CD4-positive, alpha-beta T cell (primary cell): ENCODE results near the gene RAP1GAP2. TPM values are rescaled to one million over a fixed set of nuclear protein-coding genes. Genes with fewer than 3 reads are reported as not detected.

Source experiments
- ATAC-seq: fragments of 200-7000 bp; cut with Tn5 transposase; one replicate; pipeline ENCODE4 v1.10.0; 2022; ENCODE audit warnings: mild to moderate bottlenecking; ENCODE audit not compliant: poor library complexity
- CTCF ChIA-PET: fragments of 350-600 bp; sonication (Branson Sonifier 250); formaldehyde crosslinking; loops from one replicate; lab custom pipeline; 2021; ENCODE audit warnings: antibody characterized with exemption, inconsistent platforms; lab: Charles Lee
- POLR2A ChIA-PET: fragments of 350-600 bp; sonication (Branson Sonifier 250); formaldehyde crosslinking; loops from one replicate; lab custom pipeline; 2021; ENCODE audit warnings: antibody characterized with exemption, inconsistent platforms; lab: Charles Lee
- DNase-seq, 14 experiments: peaks; one replicate each; pipeline ENCODE4 v3.0.0-alpha.2; 2013 to 2020; ENCODE audit warnings: mixed read lengths in 2 of 14
- H3K27ac ChIP-seq, 2 donors: one replicate each; pipeline versions ENCODE4 v1.5.1 to v1.7.0; 2013; ENCODE audit warnings: low read length in 2 of 2, low read depth in 1 of 2, mild to moderate bottlenecking in 1 of 2
- H3K27me3 ChIP-seq, 2 experiments: 1 replicate in 1 of 2; 2 replicates in 1 of 2; pipeline versions ENCODE4 v1.6.1 to v1.7.0; 2013; ENCODE audit warnings: low read length in 2 of 2, control low read depth in 1 of 2, mild to moderate bottlenecking in 1 of 2, moderate library complexity in 1 of 2; ENCODE audit not compliant: insufficient read depth in 2 of 2, control insufficient read depth in 1 of 2
- H3K36me3 ChIP-seq: one replicate; pipeline ENCODE4 v1.6.1; 2013; ENCODE audit warnings: low read length, control low read depth; ENCODE audit not compliant: insufficient read depth
- H3K4me1 ChIP-seq: one replicate; pipeline ENCODE4 v1.6.1; 2013; ENCODE audit warnings: low read length, control low read depth; ENCODE audit not compliant: insufficient read depth
- H3K4me3 ChIP-seq: one replicate; pipeline ENCODE4 v1.5.1; 2013; ENCODE audit warnings: mild to moderate bottlenecking, low read length, moderate library complexity
- H3K9me3 ChIP-seq, 2 experiments: 1 replicate in 1 of 2; 2 replicates in 1 of 2; pipeline versions ENCODE4 v1.6.1 to v1.7.0; 2013; ENCODE audit warnings: low read length in 2 of 2, mild to moderate bottlenecking in 2 of 2, control low read depth in 1 of 2, moderate library complexity in 1 of 2; ENCODE audit not compliant: control insufficient read depth in 1 of 2, insufficient read depth in 1 of 2
- H3K27ac Mint-ChIP-seq: one replicate; pipeline ENCODE4 v1.8.0; 2020; ENCODE audit warnings: mixed read lengths
- H3K27me3 Mint-ChIP-seq: one replicate; pipeline ENCODE4 v1.8.0; 2021; ENCODE audit warnings: mixed read lengths
- H3K36me3 Mint-ChIP-seq: one replicate; pipeline ENCODE4 v1.8.0; 2021; ENCODE audit warnings: low read depth, mixed read lengths
- H3K4me1 Mint-ChIP-seq: one replicate; pipeline ENCODE4 v1.8.0; 2021; ENCODE audit warnings: low read depth, mixed read lengths
- H3K4me3 Mint-ChIP-seq: one replicate; pipeline ENCODE4 v1.8.0; 2020; ENCODE audit warnings: mild to moderate bottlenecking, mixed read lengths
- H3K9me3 Mint-ChIP-seq: one replicate; pipeline ENCODE4 v1.8.0; 2020; ENCODE audit warnings: mixed read lengths
- intact Hi-C, 2 experiments: fragments of 100-400 bp; cut with DNase I in 1 of 2; cut with micrococcal nuclease in 1 of 2; formaldehyde crosslinking; loops; one replicate each; pipeline versions ENCODE4 v1.15.1 to v1.9.0; 2023 to 2025; cut with DNase I, micrococcal nuclease
- total RNA-seq, 174 experiments: library from RNA in 2 of 174; stranded (reverse) in 2 of 174; gene quantifications; one replicate each; pipeline ENCODE4 v1.2.3 and lab custom pipeline; 2021 to 2026
- TF ChIP-seq, protein P1 (sequence below): fragments of 200-600 bp; IDR thresholded peaks from one replicate; pipeline ENCODE4 v1.8.0; 2022; ENCODE audit warnings: antibody characterized with exemption, mild to moderate bottlenecking

Gene RAP1GAP2
- total RNA-seq, 2 experiments from 2014 or later = 46.3 to 49.7 TPM

DNA sequence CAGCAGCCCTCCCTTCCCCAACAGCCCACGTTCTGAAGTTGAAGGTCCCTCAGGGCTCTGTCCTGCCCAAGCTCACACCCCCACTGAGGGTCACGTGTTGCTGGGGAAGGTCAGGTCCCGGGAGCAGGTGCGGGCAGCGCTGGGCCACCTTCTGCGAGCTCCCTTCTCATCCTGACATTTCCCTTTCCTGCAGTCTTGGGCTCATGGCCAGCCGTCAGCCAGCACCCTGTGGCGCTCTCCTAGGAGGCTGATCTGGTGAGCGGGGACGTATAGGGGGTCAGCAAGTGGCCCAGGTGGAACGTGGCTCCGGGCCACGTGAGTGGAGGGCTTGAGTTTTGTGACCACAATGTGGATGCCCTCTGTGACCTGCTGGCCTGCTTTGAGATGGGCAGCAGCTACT lies 73.4 kb downstream of the RAP1GAP2 start:
- peaks cover 19% of the 10 kb centered on the region for H3K36me3 ChIP-seq
- TF ChIP-seq, protein P1, sequence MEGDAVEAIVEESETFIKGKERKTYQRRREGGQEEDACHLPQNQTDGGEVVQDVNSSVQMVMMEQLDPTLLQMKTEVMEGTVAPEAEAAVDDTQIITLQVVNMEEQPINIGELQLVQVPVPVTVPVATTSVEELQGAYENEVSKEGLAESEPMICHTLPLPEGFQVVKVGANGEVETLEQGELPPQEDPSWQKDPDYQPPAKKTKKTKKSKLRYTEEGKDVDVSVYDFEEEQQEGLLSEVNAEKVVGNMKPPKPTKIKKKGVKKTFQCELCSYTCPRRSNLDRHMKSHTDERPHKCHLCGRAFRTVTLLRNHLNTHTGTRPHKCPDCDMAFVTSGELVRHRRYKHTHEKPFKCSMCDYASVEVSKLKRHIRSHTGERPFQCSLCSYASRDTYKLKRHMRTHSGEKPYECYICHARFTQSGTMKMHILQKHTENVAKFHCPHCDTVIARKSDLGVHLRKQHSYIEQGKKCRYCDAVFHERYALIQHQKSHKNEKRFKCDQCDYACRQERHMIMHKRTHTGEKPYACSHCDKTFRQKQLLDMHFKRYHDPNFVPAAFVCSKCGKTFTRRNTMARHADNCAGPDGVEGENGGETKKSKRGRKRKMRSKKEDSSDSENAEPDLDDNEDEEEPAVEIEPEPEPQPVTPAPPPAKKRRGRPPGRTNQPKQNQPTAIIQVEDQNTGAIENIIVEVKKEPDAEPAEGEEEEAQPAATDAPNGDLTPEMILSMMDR = no peak

DNA sequence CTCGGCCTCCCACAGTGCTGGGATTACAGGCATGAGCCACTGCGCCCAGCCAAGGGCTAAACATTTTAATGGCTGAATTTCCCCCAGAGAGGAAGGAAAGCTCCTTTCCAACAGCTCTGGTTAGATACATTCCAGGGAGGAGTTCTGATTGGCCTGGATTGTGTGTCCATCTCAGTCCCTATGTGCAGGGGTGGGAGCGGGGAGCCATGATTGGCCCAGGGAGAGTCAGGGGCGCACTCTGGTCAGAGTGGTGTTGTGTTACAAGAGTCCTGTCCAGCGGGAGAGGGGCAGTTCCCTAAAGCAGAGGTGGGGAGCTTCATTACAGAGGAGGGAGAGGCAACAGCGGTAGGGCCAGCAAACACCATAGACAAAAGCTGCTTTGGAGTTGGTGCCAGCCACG lies 75.0 kb downstream of the RAP1GAP2 start:
- DNase-seq (no peak), ATAC-seq (no peak)
- Histone ChIP-seq H3K36me3 (peaks cover 9% of the 10 kb centered on the region), H3K9me3 (no peaks in the 10 kb centered on the region), H3K4me3 (no peak overlapping the region), H3K27ac (no peak overlapping the region), H3K27me3 (no peaks in the 10 kb centered on the region), H3K4me1 (no peaks in the 10 kb centered on the region)
- Mint-ChIP-seq H3K9me3 (no peaks in the 10 kb centered on the region), H3K36me3 (peaks cover 10% of the 10 kb centered on the region), H3K27ac (no peak overlapping the region), H3K4me1 (no peaks in the 10 kb centered on the region), H3K27me3 (no peaks in the 10 kb centered on the region), H3K4me3 (no peak overlapping the region)
- TF ChIP-seq, protein P1 = no peak
- POLR2A ChIA-PET = no interaction called here
- intact Hi-C loops = no loop called here
- CTCF ChIA-PET = no interaction called here

More for the DNA sequence above, 73.4 kb downstream of the RAP1GAP2 start:
- H3K4me1 ChIP-seq = no peaks in the 10 kb centered on the region
- no peaks in the 10 kb centered on the region for H3K27me3 ChIP-seq
- H3K27ac ChIP-seq = no peak overlapping the region
- H3K36me3 Mint-ChIP-seq = peaks cover 10% of the 10 kb centered on the region
- H3K4me1 Mint-ChIP-seq = no peaks in the 10 kb centered on the region
- no peaks in the 10 kb centered on the region for H3K9me3 Mint-ChIP-seq
- POLR2A ChIA-PET = no interaction called here
- ATAC-seq = no peak
- no peak overlapping the region for H3K27ac Mint-ChIP-seq
- H3K4me3 ChIP-seq = no peak overlapping the region
- H3K4me3 Mint-ChIP-seq = no peak overlapping the region
- CTCF ChIA-PET = no interaction called here
- intact Hi-C loops = no loop called here
- H3K9me3 ChIP-seq = no peaks in the 10 kb centered on the region
- DNase-seq = no peak
- no peaks in the 10 kb centered on the region for H3K27me3 Mint-ChIP-seq

DNA sequence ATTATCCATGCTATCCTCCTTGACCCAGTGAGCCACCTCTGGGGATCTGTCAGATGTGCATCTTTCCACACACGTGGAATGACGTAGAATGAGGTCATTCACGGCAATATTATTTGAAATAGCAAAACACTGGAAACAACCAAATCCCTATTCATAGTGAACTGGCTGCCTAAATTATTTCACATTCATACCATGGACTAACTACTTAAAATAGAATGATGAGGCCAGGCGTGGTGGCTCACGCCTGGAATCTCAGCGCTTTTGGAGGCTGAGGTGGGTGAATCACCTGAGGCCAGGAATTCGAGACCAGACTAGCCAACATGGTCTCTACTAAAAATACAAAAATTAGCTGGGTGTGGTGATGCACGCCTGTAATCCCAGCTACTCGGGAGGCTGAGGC lies 75.5 kb downstream of the RAP1GAP2 start:
- ChIA-PET POLR2A (no interaction called here), CTCF (no interaction called here)
- H3K27me3 Mint-ChIP-seq = no peaks in the 10 kb centered on the region
- intact Hi-C loops = no loop called here
- Histone ChIP-seq H3K4me1 (no peaks in the 10 kb centered on the region), H3K27me3 (no peaks in the 10 kb centered on the region), H3K4me3 (no peak overlapping the region), H3K9me3 (no peaks in the 10 kb centered on the region), H3K36me3 (peaks cover 9% of the 10 kb centered on the region), H3K27ac (no peak overlapping the region)
- H3K4me1 Mint-ChIP-seq = no peaks in the 10 kb centered on the region
- no peak overlapping the region for H3K27ac Mint-ChIP-seq
- H3K9me3 Mint-ChIP-seq = no peaks in the 10 kb centered on the region
- ATAC-seq = no peak
- no peak overlapping the region for H3K4me3 Mint-ChIP-seq
- no peak for DNase-seq
- peaks cover 10% of the 10 kb centered on the region for H3K36me3 Mint-ChIP-seq
- TF ChIP-seq, protein P1 = no peak
